NB4 (cell line): ENCODE data around the gene SLFN5.

ENCODE experiments used
- CTCF ChIP-seq: IDR thresholded peaks from one replicate; pipeline ENCODE4 v1.5.1; 2012; ENCODE audit warnings: low read depth, low read length
- MAX ChIP-seq: IDR thresholded peaks from 2 replicates; pipeline ENCODE4 v1.6.1; 2011; ENCODE audit warnings: low read depth, low read length
- POLR2A ChIP-seq: IDR thresholded peaks from 2 replicates; pipeline ENCODE4 v1.6.1; 2011; ENCODE audit warnings: mild to moderate bottlenecking; ENCODE audit not compliant: insufficient read length; ENCODE audit errors: extremely low read depth

- no peak for TF ChIP-seq CTCF
- TF ChIP-seq MAX = no peak
- TF ChIP-seq POLR2A = no peak
Measured at GRCh38 chr17:35235917-35236316, 7.0 kb upstream of the SLFN5 start.
